ENCODE measurements around the gene SMIM35. TPM values are rescaled to one million over a fixed set of nuclear protein-coding genes. Genes with fewer than 3 reads are reported as not detected.

The SMIM35 gene
- total RNA-seq, 2 donors from 2014 or later: not detected

GRCh38 chr11:118049771-118050170, 37.0 kb downstream of the SMIM35 start:
- ATAC-seq: no peak
- no peak for DNase-seq
- intact Hi-C loops (cut with DNase I): loop anchor here (5.0 to 10.0 kb wide), 4 partner anchors 105 to 227 kb away; partner anchors contain the start of gene FXYD2 (in 1 of the 2)

- intact Hi-C loops (cut with DNase I): no loop called here
- no peak for ATAC-seq
- no peak for DNase-seq
Observed at GRCh38 chr11:118048472-118049370, 38.0 kb downstream of the SMIM35 start.

DNA sequence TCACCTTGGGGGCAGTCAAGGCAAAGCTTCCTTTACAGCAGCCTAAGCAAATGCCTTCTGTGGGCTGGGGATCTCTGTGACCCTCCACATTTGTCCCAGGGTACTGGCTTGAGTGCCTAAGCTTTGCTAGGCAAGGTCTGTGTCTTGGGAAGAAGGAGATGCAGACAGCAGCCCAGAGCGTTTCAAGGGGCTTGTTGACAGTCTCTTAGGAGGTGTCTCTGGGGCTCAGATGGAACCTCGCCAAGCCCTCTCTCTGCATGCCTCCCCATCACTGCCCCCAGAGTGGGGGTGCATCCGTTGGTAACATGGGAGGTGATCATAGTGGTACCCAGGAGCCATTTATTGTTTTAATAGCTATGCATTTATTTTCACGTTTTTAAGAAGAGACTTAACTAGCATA, 39.0 kb downstream of the SMIM35 start:
- no peak for DNase-seq
- intact Hi-C loops (cut with DNase I): no loop called here
- no peak for ATAC-seq

DNA sequence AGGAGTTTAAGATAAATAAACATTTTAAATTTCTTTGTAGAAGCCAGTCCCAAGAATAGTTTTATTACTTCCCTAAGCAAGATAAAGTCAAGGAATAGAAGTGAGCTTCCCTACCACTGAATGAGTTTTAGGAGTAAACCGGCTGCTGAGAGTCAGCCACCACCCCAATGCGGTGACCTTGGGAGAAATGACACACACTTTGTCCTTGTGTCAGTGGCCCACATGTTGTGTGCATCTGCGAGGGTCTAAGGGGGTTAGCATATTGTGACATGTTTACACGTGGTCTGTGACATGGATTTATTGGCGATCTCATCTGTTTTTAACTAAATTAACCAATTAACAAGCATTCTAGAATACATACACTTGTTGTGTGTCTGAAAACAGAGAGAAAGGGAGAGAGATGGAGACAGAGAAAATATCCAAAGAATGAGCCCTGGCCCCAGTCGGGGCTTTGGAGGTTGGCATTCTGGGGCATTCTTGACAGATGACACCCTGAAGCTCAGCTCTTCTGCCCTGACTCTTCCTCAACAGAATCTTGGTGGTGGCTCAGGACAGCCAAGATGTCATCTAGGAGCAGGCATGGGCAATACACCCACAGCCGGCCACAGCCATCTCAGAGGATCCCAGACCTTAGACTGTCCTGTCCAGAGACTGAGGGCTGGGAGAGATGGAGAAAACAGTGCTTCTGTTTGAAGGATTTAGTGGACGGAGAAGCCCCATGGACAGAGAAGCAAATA, 39.6 kb downstream of the SMIM35 start:
- DNase-seq (no peak), ATAC-seq (no peak)
- intact Hi-C loops (cut with DNase I): no loop called here

- ATAC-seq: peak in 1 of 2 donors; percentile 41
- no peak for DNase-seq
- intact Hi-C loops (cut with DNase I): no loop called here
Observed at GRCh38 chr11:118046051-118046963, 40.5 kb downstream of the SMIM35 start.

DNA sequence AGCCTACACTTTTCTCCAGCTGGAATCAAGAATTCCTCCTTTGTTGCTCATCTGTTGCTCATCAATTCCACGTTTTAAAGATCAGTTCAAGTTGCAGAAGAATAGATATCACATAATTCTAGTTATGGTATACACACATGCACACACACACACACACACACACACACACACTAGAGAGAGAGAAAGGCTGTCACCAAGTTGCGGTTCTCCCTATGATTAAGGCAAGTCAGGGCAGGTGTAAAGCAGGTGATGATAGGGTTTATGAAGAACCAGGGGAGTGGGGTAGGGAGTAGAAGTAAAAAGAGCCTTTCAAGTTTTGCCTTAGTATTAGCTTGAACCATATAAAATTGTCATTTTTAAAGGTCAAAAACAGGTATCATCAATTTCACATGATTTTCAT, 41.6 kb downstream of the SMIM35 start:
- ATAC-seq (no peak), DNase-seq (no peak)
- intact Hi-C loops (cut with DNase I): no loop called here

DNA sequence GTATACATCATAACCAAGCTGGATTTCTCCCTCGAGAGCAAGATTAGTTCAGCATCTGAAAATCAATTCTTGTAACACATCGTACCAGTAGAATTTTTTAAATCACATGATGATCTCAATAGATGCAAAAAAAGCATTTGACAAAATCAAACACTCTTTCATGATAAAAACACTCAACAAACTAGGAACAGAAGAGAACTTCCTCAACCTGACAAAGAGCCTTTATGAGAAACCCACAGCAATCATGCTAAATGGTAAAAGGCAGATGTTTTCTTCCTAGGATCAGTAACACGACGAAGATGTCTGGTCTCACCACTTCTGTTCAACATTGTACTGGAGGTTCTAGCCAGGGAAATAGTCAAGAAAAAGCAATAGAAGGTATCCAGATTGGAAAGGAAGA, 44.0 kb downstream of the SMIM35 start:
- ATAC-seq: no peak
- intact Hi-C loops (cut with DNase I): no loop called here

GRCh38 chr11:118042141-118042540, 44.6 kb downstream of the SMIM35 start:
- ATAC-seq: no peak

More for the DNA sequence above, 44.0 kb downstream of the SMIM35 start:
- DNase-seq: no peak

DNA sequence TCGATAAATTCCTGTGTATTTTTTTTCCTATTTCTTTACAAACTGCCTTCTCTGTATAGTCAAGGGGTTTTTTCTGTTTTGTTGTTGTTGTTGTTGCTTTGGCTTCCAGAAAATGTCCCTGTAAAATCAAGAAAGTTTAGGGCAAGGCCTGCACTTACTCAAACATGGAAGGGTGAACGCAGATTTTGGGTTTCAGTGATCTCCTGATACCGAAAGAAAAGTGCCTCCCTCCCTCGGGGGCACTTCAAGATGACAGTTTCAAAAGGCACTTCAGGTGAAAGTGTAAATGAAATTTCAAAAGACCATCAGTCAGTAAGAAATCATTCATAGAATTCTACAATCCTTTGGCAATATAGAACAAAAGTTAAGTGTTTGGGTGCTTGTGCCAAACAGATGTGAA, 53.3 kb downstream of the SMIM35 start:
- DNase-seq (no peak), ATAC-seq (no peak)
- intact Hi-C loops (cut with DNase I): no loop called here

More at GRCh38 chr11:118042141-118042540, 44.6 kb downstream of the SMIM35 start:
- intact Hi-C loops (cut with DNase I): no loop called here
- no peak for DNase-seq

- ATAC-seq (no peak), DNase-seq (no peak)
- intact Hi-C loops (cut with DNase I): no loop called here
Observed at GRCh38 chr11:118028626-118029025, 58.1 kb downstream of the SMIM35 start.

DNA sequence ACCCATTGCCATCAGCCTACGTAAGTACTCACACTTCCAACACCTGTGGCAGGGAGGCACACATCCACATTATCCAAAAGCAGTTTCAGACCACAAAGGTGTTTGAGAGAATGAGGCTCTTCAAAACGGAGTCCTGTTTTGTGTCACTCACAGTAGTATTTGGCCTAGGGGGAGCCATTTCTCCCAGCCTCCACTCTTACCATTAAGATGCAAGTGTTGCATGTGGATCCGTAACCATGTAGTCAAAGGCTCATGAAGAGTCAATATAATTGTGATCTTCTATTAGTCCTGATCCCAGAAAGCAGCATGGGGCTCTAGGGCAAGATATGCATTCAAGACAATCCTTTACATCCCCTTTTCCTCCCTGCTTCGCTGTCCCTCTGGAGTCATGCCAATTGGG, 59.1 kb downstream of the SMIM35 start:
- DNase-seq (no peak), ATAC-seq (no peak)
- intact Hi-C loops (cut with DNase I): no loop called here

DNA sequence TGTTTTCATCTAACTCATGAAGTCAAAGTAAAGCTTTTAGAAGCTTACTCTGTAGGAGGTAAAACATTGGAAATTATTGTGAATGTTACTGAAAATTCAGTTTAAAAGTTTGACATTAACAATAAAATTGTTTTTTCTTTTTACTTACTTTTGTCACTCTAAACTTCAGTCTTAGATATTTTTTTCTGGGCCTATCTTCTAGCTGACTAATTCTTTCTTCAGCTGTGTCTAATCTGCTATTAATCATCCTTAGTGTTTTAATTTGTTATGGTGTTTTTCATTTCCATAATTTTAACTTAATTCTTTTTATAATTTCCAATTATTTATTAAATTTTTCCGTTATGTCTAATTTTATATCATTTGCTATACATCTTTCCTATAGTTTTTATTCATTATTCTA, 65.6 kb downstream of the SMIM35 start:
- DNase-seq (no peak), ATAC-seq (no peak)
- intact Hi-C loops (cut with DNase I): no loop called here

GRCh38 chr11:118018401-118018800, 68.4 kb downstream of the SMIM35 start:
- intact Hi-C loops (cut with DNase I): no loop called here
- ATAC-seq: no peak
- no peak for DNase-seq

- intact Hi-C loops (cut with DNase I): no loop called here
- ATAC-seq (no peak), DNase-seq (no peak)
Observed at GRCh38 chr11:118017631-118018315, 69.0 kb downstream of the SMIM35 start.

DNA sequence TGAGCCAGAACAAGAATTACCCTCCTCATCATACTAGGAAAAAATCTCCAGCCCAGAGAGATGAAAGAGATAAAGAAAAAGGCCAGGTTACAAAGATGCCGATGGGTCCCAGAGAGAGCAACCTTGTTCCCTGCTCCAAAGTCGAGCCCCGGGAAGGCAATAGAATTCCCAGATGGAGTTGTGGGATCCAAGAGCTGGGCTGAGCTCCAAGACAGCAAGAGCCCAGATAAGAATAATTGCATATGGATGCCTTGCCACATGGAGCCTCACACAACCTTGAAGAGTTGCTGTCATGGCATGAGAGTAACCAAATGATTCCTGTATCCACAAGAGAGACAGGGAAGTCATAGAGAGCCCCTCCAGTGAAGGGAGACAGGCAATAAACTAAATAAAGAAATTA, 69.7 kb downstream of the SMIM35 start:
- no peak for ATAC-seq
- intact Hi-C loops (cut with DNase I): no loop called here
- no peak for DNase-seq

DNA sequence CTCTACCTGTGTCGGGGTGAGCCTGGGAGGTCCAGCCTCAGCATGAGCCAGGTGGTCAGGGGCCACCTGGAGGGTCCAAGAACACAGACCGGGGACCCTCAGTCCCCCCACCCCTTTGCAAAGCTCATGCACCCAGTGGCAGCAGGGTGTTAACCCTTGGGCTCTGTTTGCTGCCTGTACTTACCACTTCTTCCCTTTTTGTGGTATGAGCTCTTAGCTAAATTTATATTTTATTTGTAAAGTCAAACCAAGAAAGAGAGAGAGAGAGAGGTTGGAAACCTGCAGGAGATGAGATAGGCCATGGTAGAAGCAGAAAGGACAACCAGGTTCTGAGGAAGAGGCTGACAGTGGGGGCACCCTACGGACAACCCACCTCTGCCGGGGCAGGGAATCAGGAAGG, 70.7 kb downstream of the SMIM35 start:
- DNase-seq: no peak

DNA sequence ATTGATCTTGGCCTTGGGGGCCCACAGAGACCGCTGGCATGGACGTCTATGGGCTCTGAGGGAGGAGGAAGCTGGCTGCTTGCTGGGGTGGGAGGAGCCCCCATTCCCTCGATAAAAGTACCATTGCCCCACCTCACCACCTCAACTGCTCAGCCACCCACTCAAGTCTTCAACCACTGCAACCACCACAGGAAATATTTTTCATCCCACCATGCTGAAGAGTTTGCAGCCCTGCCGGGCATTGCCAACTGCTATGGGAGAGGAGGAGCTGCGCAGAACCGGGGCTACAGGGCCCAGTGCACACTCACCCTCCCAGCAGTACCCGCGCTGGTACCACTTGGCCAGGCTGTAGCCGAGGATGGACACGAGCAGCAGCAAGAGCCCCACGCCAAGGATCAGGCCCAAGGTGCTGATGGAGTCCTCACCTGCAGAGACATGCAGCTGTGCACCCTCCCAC, 71.3 kb downstream of the SMIM35 start:
- DNase-seq (no peak), ATAC-seq (no peak)
- intact Hi-C loops (cut with DNase I): no loop called here

More for the DNA sequence above, 70.7 kb downstream of the SMIM35 start:
- intact Hi-C loops (cut with DNase I): no loop called here
- ATAC-seq: no peak

- intact Hi-C loops (cut with DNase I): no loop called here
- ATAC-seq (no peak), DNase-seq (no peak)
Observed at GRCh38 chr11:118014022-118014421, 72.7 kb downstream of the SMIM35 start.
